ENCODE data around the gene SYT2.
A peak's percentile ranks its signal among the peaks of the same experiment; 100 is the strongest.
"Not testable (repeated sequence)": the region's sequence is repeated elsewhere in the genome, so short reads cannot be mapped to it uniquely, and the experiment has no call there.

Gene SYT2

GRCh38 chr1:202642619-202643291 is 67.5 kb downstream of the SYT2 start:
- DNase-seq (ENCODE audit: low spot score), result no peak

- DNase-seq (ENCODE audit: low spot score), result no peak
Observed at GRCh38 chr1:202642212-202642611, 68.0 kb downstream of the SYT2 start.

GRCh38 chr1:202639500-202639899 is 70.8 kb downstream of the SYT2 start:
- no peak for DNase-seq (ENCODE audit: low spot score)

GRCh38 chr1:202638701-202639305 is 71.5 kb downstream of the SYT2 start:
- not testable (repeated sequence) for DNase-seq (ENCODE audit: low spot score)

GRCh38 chr1:202638019-202638700 is 72.1 kb downstream of the SYT2 start:
- no peak for DNase-seq (ENCODE audit: low spot score)

- DNase-seq (ENCODE audit: low spot score), result not testable (repeated sequence)
Observed at GRCh38 chr1:202637321-202638018, 72.8 kb downstream of the SYT2 start.

GRCh38 chr1:202636171-202636570 is 74.1 kb downstream of the SYT2 start:
- not testable (repeated sequence) for DNase-seq (ENCODE audit: low spot score)

GRCh38 chr1:202632241-202632640 is 78.0 kb downstream of the SYT2 start:
- DNase-seq (ENCODE audit: low spot score), result no peak

GRCh38 chr1:202631076-202631923 is 79.0 kb downstream of the SYT2 start:
- no peak for DNase-seq (ENCODE audit: low spot score)

GRCh38 chr1:202630541-202630940 is 79.7 kb downstream of the SYT2 start:
- no peak for DNase-seq (ENCODE audit: low spot score)

GRCh38 chr1:202630096-202630495 is 80.2 kb downstream of the SYT2 start:
- not testable (repeated sequence) for DNase-seq (ENCODE audit: low spot score)

- not testable (repeated sequence) for DNase-seq (ENCODE audit: low spot score)
Observed at GRCh38 chr1:202629257-202629811, 80.9 kb downstream of the SYT2 start.

- no peak for DNase-seq (ENCODE audit: low spot score)
Observed at GRCh38 chr1:202628646-202629215, 81.5 kb downstream of the SYT2 start.

GRCh38 chr1:202627841-202628565 is 82.3 kb downstream of the SYT2 start:
- DNase-seq (ENCODE audit: low spot score), result no peak

GRCh38 chr1:202627036-202627435 is 83.2 kb downstream of the SYT2 start:
- peak; percentile 30 for DNase-seq (ENCODE audit: low spot score)

GRCh38 chr1:202625416-202626360 is 84.6 kb downstream of the SYT2 start:
- DNase-seq (ENCODE audit: low spot score), result peak; percentile 76

- DNase-seq (ENCODE audit: low spot score), result no peak
Observed at GRCh38 chr1:202624781-202625108, 85.5 kb downstream of the SYT2 start.

GRCh38 chr1:202624088-202624780 is 86.0 kb downstream of the SYT2 start:
- no peak for DNase-seq (ENCODE audit: low spot score)

- DNase-seq (ENCODE audit: low spot score), result not testable (repeated sequence)
Observed at GRCh38 chr1:202623476-202623875, 86.8 kb downstream of the SYT2 start.
